AG09319 (cell line): ENCODE measurements around the gene TRMT44.
A peak's percentile ranks its signal among the peaks of the same experiment; 100 is the strongest.

Experiments
- DNase-seq: peaks from one replicate; pipeline ENCODE4 v3.0.0-alpha.2; 2010; ENCODE audit warnings: low read depth; ENCODE audit errors: extremely low read depth
- TF ChIP-seq, protein P1 (sequence below): IDR thresholded peaks from 2 replicates; pipeline ENCODE4 v1.5.1; 2011; ENCODE audit warnings: low read depth, mild to moderate bottlenecking, inconsistent platforms, low read length, moderate library complexity

Gene TRMT44, protein sequence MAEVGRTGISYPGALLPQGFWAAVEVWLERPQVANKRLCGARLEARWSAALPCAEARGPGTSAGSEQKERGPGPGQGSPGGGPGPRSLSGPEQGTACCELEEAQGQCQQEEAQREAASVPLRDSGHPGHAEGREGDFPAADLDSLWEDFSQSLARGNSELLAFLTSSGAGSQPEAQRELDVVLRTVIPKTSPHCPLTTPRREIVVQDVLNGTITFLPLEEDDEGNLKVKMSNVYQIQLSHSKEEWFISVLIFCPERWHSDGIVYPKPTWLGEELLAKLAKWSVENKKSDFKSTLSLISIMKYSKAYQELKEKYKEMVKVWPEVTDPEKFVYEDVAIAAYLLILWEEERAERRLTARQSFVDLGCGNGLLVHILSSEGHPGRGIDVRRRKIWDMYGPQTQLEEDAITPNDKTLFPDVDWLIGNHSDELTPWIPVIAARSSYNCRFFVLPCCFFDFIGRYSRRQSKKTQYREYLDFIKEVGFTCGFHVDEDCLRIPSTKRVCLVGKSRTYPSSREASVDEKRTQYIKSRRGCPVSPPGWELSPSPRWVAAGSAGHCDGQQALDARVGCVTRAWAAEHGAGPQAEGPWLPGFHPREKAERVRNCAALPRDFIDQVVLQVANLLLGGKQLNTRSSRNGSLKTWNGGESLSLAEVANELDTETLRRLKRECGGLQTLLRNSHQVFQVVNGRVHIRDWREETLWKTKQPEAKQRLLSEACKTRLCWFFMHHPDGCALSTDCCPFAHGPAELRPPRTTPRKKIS

DNA sequence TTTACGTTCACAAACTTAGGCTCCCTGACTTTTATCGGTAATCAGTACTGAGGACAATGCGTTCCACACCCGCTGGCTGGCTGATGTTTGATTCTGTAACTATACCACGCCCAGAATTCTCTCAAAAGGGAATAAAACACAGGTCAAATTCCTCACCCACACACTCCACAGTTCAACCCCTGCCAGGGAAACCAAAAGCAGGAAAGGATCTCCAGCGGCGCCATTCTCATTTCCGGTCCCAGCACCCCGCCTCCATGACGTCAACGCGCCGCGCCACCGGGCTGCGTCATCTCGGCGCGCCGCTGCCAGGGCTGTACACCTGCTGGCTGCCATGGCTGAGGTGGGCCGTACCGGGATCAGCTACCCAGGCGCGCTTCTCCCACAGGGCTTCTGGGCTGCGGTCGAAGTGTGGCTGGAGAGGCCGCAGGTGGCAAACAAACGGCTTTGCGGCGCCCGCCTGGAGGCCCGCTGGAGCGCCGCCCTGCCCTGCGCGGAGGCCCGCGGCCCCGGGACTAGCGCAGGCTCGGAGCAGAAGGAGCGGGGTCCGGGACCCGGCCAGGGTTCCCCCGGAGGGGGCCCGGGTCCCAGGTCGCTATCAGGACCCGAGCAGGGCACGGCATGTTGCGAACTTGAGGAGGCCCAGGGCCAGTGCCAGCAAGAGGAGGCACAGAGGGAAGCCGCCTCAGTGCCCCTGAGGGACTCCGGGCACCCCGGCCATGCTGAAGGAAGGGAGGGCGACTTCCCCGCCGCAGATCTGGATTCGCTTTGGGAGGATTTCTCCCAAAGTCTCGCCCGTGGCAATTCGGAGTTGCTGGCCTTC is at the start of gene TRMT44, which contains the start of gene ACOX3:
Gene TRMT44 (plus strand): TSS at position 286 of the 820 bp plus-strand sequence. CDS start 46 bp downstream, at position 332.
Gene ACOX3 (minus strand): TSS at position 232 of the 820 bp plus-strand sequence. CDS start 24,202 bp downstream, outside the sequence.
- DNase-seq: peak; percentile 65
- TF ChIP-seq, protein P1, sequence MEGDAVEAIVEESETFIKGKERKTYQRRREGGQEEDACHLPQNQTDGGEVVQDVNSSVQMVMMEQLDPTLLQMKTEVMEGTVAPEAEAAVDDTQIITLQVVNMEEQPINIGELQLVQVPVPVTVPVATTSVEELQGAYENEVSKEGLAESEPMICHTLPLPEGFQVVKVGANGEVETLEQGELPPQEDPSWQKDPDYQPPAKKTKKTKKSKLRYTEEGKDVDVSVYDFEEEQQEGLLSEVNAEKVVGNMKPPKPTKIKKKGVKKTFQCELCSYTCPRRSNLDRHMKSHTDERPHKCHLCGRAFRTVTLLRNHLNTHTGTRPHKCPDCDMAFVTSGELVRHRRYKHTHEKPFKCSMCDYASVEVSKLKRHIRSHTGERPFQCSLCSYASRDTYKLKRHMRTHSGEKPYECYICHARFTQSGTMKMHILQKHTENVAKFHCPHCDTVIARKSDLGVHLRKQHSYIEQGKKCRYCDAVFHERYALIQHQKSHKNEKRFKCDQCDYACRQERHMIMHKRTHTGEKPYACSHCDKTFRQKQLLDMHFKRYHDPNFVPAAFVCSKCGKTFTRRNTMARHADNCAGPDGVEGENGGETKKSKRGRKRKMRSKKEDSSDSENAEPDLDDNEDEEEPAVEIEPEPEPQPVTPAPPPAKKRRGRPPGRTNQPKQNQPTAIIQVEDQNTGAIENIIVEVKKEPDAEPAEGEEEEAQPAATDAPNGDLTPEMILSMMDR: no peak

DNA sequence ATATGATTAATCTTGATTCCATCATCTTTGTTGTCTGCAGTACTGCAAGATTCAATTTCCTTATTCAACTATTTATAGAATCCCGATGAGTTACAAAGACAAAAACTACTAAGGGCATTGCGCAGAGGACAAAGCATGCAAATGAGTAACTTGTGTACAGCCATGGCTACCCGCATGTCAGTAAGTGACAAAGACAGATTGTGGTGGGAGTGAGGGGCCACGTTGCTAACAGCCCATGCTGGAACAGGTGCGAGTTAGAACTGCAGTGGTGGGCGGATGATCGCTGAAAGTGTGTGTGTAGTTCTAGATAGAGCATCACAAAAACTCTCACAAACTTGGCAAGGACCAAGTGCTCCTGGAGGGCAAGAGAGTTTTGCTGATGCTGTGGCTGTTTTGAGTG is 49.5 kb upstream of the TRMT44 start:
- no peak for DNase-seq
- TF ChIP-seq, protein P1: no peak

DNA sequence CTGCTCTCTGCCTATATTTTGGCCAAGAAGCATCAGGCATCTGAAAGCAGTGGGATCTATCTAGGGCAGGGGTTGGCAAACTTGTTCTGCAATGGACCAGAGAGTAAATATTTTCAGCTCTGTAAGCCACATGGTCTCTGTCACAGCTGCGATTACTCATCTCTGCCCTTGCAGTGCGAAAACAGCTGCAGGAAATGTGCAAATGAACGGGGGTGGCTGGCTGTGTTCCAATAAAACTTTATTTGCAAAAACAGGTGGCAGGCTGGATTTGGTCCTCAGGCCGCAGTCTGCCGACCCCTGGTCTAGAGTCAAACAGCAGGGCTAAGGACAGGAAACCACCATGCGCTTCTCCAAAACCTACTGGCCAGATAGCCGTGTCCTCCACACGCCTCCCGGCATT is 48.6 kb upstream of the TRMT44 start:
- TF ChIP-seq, protein P1: no peak
- DNase-seq: peak; percentile 58

DNA sequence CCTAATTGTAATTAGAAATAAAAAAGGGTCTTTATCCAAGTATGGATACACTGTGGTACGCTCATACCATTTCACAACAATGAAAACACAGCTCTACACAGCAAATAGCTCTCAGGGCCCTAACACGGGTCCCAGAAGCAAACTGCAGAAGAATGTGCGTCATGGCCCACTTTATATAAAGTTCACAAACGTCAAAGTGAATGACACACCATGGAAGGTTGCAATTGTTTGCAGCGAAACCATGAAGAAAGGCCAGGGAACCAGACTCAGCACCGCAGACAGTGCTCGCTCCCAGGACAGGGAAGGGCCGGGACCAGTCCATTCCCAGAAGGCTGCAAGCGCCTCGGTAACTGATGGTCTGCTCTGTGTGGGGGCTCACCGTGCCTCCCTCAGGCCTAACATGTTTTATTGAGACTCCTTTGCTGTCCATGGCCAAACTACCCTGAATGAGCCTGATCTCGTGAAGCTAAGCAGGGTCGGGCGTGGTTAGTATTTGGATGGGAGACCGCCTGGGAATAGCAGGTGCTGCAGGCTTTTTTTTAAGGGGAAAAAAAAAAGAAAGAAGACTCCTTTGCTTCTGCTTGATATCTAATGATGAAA is 47.9 kb upstream of the TRMT44 start:
- no peak for DNase-seq
- TF ChIP-seq, protein P1: no peak

DNA sequence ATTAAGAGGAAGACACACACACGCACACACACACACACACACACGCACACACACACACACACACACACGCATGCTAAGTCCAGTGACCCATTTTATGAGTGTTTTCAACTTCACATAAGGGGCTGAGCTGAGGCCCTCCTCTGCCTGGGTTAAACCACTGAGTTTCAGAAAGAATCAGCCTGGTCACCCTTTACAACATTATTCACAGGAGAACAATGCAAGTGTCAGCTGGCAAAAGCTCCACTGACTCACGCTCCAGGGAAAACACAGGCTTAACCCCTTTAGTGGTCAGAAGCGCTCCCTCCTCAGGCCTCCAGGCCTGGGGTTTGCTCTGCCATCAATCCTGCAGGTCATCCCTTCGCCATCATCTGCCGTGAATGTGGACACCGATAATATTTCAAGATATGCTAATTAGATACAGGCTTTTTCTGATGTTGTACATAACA is 47.0 kb upstream of the TRMT44 start:
- TF ChIP-seq, protein P1: peak; percentile 22
- peak; percentile 94 for DNase-seq

DNA sequence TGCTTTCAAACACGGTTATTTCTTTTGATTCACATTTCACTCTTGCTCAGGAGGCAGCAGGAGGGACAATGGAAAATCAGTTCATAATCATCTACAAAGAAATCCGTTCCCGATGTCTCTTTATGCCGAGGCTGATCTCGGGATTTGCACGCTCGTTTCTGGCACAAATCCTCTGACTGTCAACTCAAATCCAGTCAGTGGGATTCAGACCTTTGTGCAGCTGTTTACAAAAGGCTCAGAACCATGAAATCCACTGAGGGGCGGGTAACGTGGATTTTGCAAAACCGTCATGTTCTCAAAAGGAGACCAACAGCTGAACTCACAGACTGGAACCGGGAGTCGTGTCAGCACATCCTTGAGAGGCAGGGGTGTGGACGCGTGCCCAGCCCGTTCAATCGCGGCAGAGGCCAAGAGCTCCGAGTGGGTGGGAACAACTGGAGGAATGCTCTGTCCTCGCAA is 46.5 kb upstream of the TRMT44 start:
- TF ChIP-seq, protein P1: no peak
- DNase-seq: peak; percentile 96
